Activated CD8-positive, alpha-beta T cell treated with anti-CD3 and anti-CD28 coated beads for 36 hours (primary cell): Measurements from ENCODE around the gene ZNF827. TPM values are rescaled to one million over a fixed set of nuclear protein-coding genes. Genes with fewer than 3 reads are reported as not detected.

Source experiments
- ATAC-seq: fragments of 200-7000 bp; cut with Tn5 transposase; one replicate; pipeline ENCODE4 v1.10.0; 2021; ENCODE audit warnings: mild to moderate bottlenecking, moderate library complexity
- CTCF ChIA-PET: fragments of 350-600 bp; sonication (Branson Sonifier 250); formaldehyde crosslinking; loops from one replicate; lab custom pipeline; 2021; ENCODE audit warnings: antibody characterized with exemption; lab: Charles Lee
- POLR2A ChIA-PET: fragments of 350-600 bp; sonication (Branson Sonifier 250); formaldehyde crosslinking; loops from one replicate; lab custom pipeline; 2021; ENCODE audit warnings: antibody characterized with exemption; lab: Charles Lee
- DNase-seq: peaks from one replicate; pipeline ENCODE4 v3.0.0-alpha.2; 2020
- H3K27ac Mint-ChIP-seq: one replicate; pipeline ENCODE4 v1.8.0; 2021; ENCODE audit warnings: mild to moderate bottlenecking, mixed read lengths
- H3K27me3 Mint-ChIP-seq: one replicate; pipeline ENCODE4 v1.8.0; 2021; ENCODE audit warnings: mixed read lengths
- H3K36me3 Mint-ChIP-seq: one replicate; pipeline ENCODE4 v1.8.0; 2021; ENCODE audit warnings: low read depth, mixed read lengths
- H3K4me1 Mint-ChIP-seq: one replicate; pipeline ENCODE4 v1.8.0; 2021; ENCODE audit warnings: low read depth, mixed read lengths
- H3K4me3 Mint-ChIP-seq: one replicate; pipeline ENCODE4 v1.8.0; 2021; ENCODE audit warnings: mild to moderate bottlenecking, moderate library complexity, mixed read lengths
- H3K9me3 Mint-ChIP-seq: one replicate; pipeline ENCODE4 v1.8.0; 2021; ENCODE audit warnings: mixed read lengths
- intact Hi-C: fragments of 100-400 bp; cut with micrococcal nuclease; formaldehyde crosslinking; loops from one replicate; pipeline ENCODE4 v1.10.0; 2022
- total RNA-seq, 2 experiments: library from RNA; stranded (reverse); gene quantifications; one replicate each; pipeline ENCODE4 v1.2.3, GENCODE V29; 2021
- TF ChIP-seq, protein P1 (sequence below): fragments of 200-600 bp; IDR thresholded peaks from one replicate; pipeline ENCODE4 v1.8.0; 2022; ENCODE audit warnings: antibody characterized with exemption, mild to moderate bottlenecking

The ZNF827 gene
- total RNA-seq, 2 experiments from 2014 or later: 28.4 to 31.1 TPM

DNA sequence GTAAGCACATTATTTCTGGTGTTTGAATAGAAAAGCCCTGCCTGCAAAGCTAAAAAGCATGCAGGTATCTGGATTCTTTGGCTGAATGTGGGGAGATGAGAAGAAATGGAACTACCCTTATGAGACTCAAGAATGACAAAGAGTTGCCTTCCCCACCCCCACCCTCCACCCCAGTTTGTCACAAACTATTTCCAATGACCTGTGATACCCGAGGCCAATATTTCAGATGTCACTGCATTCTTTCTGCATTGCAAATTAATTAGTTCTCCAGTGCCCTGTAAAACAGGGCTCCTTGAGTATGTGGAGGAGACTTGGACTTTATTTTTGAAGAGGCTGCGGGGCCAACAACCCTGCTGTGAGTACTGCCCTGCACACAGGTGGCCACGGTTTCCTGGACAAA, 116.4 kb downstream of the ZNF827 start:
- H3K27me3 Mint-ChIP-seq: no peaks in the 10 kb centered on the region
- peaks cover 72% of the 10 kb centered on the region for H3K36me3 Mint-ChIP-seq
- H3K4me1 Mint-ChIP-seq: peaks cover 7% of the 10 kb centered on the region
- H3K27ac Mint-ChIP-seq: no peak overlapping the region
- TF ChIP-seq, protein P1, sequence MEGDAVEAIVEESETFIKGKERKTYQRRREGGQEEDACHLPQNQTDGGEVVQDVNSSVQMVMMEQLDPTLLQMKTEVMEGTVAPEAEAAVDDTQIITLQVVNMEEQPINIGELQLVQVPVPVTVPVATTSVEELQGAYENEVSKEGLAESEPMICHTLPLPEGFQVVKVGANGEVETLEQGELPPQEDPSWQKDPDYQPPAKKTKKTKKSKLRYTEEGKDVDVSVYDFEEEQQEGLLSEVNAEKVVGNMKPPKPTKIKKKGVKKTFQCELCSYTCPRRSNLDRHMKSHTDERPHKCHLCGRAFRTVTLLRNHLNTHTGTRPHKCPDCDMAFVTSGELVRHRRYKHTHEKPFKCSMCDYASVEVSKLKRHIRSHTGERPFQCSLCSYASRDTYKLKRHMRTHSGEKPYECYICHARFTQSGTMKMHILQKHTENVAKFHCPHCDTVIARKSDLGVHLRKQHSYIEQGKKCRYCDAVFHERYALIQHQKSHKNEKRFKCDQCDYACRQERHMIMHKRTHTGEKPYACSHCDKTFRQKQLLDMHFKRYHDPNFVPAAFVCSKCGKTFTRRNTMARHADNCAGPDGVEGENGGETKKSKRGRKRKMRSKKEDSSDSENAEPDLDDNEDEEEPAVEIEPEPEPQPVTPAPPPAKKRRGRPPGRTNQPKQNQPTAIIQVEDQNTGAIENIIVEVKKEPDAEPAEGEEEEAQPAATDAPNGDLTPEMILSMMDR: no peak
- intact Hi-C loops: no loop called here
- ChIA-PET CTCF (no interaction called here), POLR2A (no interaction called here)
- ATAC-seq (no peak), DNase-seq (no peak)
- no peaks in the 10 kb centered on the region for H3K9me3 Mint-ChIP-seq
- no peak overlapping the region for H3K4me3 Mint-ChIP-seq

DNA sequence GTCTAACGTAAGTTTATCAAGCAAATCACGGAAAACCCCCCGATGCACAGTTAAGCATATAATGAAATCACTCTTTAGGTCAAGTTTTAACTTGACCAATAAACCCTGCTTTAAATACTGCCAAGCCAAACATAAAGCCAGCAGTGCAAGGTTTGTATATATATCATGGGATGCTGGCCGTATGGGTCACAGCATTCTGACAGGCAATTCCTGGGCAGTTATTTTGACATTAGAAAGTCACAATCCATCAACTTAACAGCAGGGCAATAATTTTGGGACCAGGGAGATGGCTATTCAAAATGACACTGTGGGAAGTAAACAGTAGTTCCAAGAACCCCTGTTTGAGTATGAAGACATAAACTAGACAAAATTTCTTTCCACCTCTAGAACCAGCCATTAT, 116.9 kb downstream of the ZNF827 start:
- Mint-ChIP-seq H3K27me3 (no peaks in the 10 kb centered on the region), H3K9me3 (no peaks in the 10 kb centered on the region), H3K4me1 (peaks cover 7% of the 10 kb centered on the region), H3K27ac (no peak overlapping the region), H3K4me3 (no peak overlapping the region), H3K36me3 (peaks cover 72% of the 10 kb centered on the region)
- intact Hi-C loops: no loop called here
- DNase-seq: no peak
- TF ChIP-seq, protein P1: no peak
- ChIA-PET POLR2A (no interaction called here), CTCF (no interaction called here)
- ATAC-seq: no peak

DNA sequence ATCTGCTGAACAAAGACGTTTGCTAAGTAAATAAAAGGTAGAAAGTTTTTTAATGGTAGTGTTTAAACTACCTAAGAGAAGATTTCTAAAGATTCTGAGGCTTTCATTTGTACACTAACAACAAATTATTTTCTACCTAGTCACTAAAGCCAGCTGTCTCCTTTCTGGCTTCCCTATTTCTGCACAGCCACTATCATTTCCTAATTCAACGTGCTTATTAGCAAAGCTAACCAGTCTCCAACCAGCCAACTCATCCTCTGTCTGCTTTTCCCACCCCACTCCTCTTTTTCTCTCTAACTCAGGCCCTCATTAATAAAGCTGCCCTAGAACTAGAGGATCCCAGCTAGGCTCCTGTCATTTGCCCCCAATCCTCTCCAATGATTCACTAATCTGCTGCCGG, 118.2 kb downstream of the ZNF827 start:
- Mint-ChIP-seq H3K4me3 (no peak overlapping the region), H3K9me3 (no peaks in the 10 kb centered on the region), H3K36me3 (peaks cover 75% of the 10 kb centered on the region), H3K27ac (no peak overlapping the region), H3K4me1 (peaks cover 20% of the 10 kb centered on the region), H3K27me3 (no peaks in the 10 kb centered on the region)
- no peak for ATAC-seq
- intact Hi-C loops: no loop called here
- no peak for DNase-seq
- TF ChIP-seq, protein P1: no peak
- ChIA-PET POLR2A (interaction anchor here (1.3 kb wide), 1 partner anchor 12 kb away, joined by 3 read pairs; no protein-coding TSS in a partner anchor), CTCF (no interaction called here)

DNA sequence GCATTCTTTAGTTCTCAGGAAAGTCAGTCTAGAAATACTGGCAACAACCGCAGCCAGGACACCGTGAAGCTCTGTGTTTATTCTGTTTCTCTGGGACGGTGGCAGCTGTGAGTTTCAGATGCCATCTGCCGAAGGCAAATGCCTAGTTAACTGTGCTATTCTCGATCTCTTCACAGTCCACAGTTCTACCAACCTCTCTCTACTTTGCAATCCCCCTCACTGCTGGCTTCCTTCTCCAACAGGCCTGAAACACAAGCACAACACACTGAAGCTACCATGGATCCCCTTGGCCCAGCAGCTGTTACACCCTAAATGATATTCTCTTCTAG, 118.8 kb downstream of the ZNF827 start:
- TF ChIP-seq, protein P1: no peak
- intact Hi-C loops: no loop called here
- ATAC-seq (no peak), DNase-seq (no peak)
- H3K4me3 Mint-ChIP-seq: no peak overlapping the region
- H3K27ac Mint-ChIP-seq: no peak overlapping the region
- H3K9me3 Mint-ChIP-seq: no peaks in the 10 kb centered on the region
- ChIA-PET POLR2A (interaction anchor here (1.3 kb wide), 1 partner anchor 12 kb away, joined by 3 read pairs; no protein-coding TSS in a partner anchor), CTCF (interaction anchor here (1.0 kb wide), 1 partner anchor 68 kb away, joined by 3 read pairs; no protein-coding TSS in a partner anchor)
- peaks cover 76% of the 10 kb centered on the region for H3K36me3 Mint-ChIP-seq
- no peaks in the 10 kb centered on the region for H3K27me3 Mint-ChIP-seq
- peaks cover 25% of the 10 kb centered on the region for H3K4me1 Mint-ChIP-seq

DNA sequence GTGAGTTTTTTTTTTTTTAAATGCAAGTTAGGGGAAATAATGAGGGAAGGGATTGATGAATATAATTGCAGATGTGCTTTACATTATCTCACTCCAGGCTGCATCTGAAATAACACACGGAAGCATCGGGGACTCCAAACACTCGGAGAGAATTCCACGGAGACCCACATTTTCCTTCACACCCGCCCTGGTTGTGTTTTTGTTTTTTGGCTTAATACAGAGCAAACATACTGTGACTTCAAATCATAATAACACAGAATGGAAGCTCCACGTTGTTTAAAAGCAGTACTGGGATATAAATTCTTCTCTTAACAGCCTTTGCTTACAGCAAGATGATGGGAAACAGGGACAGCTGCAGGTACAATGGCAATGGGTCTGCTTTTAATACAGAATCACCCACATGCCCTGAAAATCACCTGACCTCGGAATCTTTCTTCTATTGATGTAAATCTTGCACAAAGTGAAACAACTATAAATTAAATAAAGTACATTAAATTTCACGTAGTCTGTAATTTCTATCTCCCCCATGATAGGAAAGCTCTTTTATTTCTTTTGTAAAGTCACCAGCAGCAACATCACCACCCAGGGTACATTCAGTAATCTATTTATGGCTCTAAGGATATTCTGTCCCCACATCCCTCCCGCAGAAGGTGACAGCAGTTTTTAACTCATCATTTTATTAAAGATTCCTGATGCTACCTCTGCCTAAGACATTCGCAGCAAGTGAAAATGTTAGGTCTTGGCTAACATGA, 119.3 kb downstream of the ZNF827 start:
- TF ChIP-seq, protein P1: no peak
- intact Hi-C loops: no loop called here

More for the DNA sequence above, 119.3 kb downstream of the ZNF827 start:
- Mint-ChIP-seq H3K36me3 (peaks cover 78% of the 10 kb centered on the region), H3K27me3 (no peaks in the 10 kb centered on the region), H3K9me3 (no peaks in the 10 kb centered on the region), H3K27ac (no peak overlapping the region), H3K4me3 (no peak overlapping the region), H3K4me1 (peaks cover 26% of the 10 kb centered on the region)
- ChIA-PET POLR2A (interaction anchor here (1.0 to 1.3 kb wide), 3 partner anchors 11 to 200 kb away, joined by 3 read pairs; no protein-coding TSS in a partner anchor), CTCF (interaction anchor here (1.0 to 1.2 kb wide), 3 partner anchors 10 to 203 kb away, joined by 3 read pairs; no protein-coding TSS in a partner anchor)
- no peak for DNase-seq
- ATAC-seq: no peak
